ENCODE data around the gene CES2. TPM values are rescaled to one million over a fixed set of nuclear protein-coding genes. Genes with fewer than 3 reads are reported as not detected.

The CES2 gene
- total RNA-seq, 1 donor from 2014 or later = 26.7 TPM

DNA sequence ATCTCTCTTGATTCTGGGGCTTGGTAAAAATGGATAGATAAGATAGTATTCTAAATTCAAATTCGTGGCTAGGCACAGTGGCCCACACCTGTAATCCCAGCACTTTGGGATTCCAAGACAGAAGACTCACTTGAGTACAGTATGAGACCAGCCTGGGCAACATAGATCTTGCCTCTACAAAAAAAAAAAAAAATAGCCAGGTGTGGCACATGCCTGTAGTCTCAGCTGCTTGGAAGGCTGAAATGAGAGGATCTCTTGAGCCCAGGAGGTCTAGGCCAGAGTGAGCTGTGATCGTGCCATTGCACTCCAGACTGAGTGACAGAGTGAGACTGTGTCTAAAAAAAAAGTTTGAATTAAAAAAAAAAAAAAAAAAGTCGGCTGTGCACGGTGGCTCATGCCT is 45.7 kb upstream of the CES2 start:
- DNase-seq (ENCODE audit: low spot score) = no peak
- TF ChIP-seq, protein P1, sequence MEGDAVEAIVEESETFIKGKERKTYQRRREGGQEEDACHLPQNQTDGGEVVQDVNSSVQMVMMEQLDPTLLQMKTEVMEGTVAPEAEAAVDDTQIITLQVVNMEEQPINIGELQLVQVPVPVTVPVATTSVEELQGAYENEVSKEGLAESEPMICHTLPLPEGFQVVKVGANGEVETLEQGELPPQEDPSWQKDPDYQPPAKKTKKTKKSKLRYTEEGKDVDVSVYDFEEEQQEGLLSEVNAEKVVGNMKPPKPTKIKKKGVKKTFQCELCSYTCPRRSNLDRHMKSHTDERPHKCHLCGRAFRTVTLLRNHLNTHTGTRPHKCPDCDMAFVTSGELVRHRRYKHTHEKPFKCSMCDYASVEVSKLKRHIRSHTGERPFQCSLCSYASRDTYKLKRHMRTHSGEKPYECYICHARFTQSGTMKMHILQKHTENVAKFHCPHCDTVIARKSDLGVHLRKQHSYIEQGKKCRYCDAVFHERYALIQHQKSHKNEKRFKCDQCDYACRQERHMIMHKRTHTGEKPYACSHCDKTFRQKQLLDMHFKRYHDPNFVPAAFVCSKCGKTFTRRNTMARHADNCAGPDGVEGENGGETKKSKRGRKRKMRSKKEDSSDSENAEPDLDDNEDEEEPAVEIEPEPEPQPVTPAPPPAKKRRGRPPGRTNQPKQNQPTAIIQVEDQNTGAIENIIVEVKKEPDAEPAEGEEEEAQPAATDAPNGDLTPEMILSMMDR (IDR thresholded peaks at IDR 0.05; ENCODE audit: unreplicated experiment) = no peak
- peaks cover 10% of the 10 kb centered on the region for H3K4me1 Mint-ChIP-seq (ENCODE audit: unreplicated experiment)
- H3K27me3 Mint-ChIP-seq (ENCODE audit: unreplicated experiment) = peaks cover 4% of the 10 kb centered on the region
- H3K27ac Mint-ChIP-seq (ENCODE audit: unreplicated experiment) = no peak overlapping the region
- peaks cover 19% of the 10 kb centered on the region for H3K36me3 Mint-ChIP-seq (ENCODE audit: low read depth, unreplicated experiment)
- no peak overlapping the region for H3K4me3 Mint-ChIP-seq (ENCODE audit: unreplicated experiment)
- no peaks in the 10 kb centered on the region for H3K9me3 Mint-ChIP-seq (ENCODE audit: unreplicated experiment)

DNA sequence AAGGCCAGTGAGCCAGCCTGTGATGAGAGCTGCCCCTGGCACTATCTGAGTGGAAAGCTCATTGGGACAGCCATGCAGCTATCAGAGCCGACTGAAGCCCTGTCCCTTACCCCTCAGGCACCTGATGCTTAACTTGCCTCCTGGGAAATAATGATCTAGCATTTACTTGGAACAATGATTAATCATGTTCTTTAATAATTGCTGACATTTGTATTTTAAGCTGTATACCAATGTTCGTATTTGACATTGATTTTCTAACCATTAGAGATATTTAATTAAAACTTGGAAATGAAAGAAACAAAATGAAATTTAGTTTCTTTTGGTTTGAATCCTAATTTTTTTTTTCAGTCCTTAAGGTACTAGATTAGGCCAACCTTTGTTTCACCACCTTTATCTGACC is 44.5 kb upstream of the CES2 start:
- DNase-seq (ENCODE audit: low spot score) = no peak
- Mint-ChIP-seq H3K4me1 (ENCODE audit: unreplicated experiment) (peaks cover 10% of the 10 kb centered on the region), H3K9me3 (ENCODE audit: unreplicated experiment) (no peaks in the 10 kb centered on the region), H3K4me3 (ENCODE audit: unreplicated experiment) (no peak overlapping the region), H3K36me3 (ENCODE audit: low read depth, unreplicated experiment) (peaks cover 11% of the 10 kb centered on the region), H3K27me3 (ENCODE audit: unreplicated experiment) (peaks cover 9% of the 10 kb centered on the region), H3K27ac (ENCODE audit: unreplicated experiment) (no peak overlapping the region)
- TF ChIP-seq, protein P1 (IDR thresholded peaks at IDR 0.05; ENCODE audit: unreplicated experiment) = no peak

DNA sequence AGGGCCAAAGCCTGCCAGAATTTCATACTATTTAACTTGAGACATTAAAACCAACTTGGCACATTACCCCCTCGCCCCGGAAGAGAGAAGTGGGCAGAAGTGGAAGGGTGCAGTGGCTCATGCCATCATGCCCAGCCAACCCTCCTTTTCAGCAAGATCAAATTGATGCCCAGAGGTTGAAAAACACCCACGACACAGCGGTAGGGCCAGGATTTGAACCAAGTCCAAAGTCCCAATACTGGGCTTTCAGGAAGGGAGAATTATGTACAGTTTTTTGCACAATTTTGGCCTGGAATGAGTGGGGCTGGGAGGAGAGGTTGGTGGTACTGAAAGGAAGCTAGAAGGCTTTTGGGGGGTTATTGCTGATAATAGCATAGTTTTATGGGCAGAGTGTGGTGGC is 44.0 kb upstream of the CES2 start:
- H3K27me3 Mint-ChIP-seq (ENCODE audit: unreplicated experiment) = peaks cover 9% of the 10 kb centered on the region
- peaks cover 10% of the 10 kb centered on the region for H3K4me1 Mint-ChIP-seq (ENCODE audit: unreplicated experiment)
- DNase-seq (ENCODE audit: low spot score) = no peak
- H3K4me3 Mint-ChIP-seq (ENCODE audit: unreplicated experiment) = no peak overlapping the region
- H3K9me3 Mint-ChIP-seq (ENCODE audit: unreplicated experiment) = no peaks in the 10 kb centered on the region
- H3K27ac Mint-ChIP-seq (ENCODE audit: unreplicated experiment) = no peak overlapping the region
- TF ChIP-seq, protein P1 (IDR thresholded peaks at IDR 0.05; ENCODE audit: unreplicated experiment) = no peak
- peaks cover 10% of the 10 kb centered on the region for H3K36me3 Mint-ChIP-seq (ENCODE audit: low read depth, unreplicated experiment)

DNA sequence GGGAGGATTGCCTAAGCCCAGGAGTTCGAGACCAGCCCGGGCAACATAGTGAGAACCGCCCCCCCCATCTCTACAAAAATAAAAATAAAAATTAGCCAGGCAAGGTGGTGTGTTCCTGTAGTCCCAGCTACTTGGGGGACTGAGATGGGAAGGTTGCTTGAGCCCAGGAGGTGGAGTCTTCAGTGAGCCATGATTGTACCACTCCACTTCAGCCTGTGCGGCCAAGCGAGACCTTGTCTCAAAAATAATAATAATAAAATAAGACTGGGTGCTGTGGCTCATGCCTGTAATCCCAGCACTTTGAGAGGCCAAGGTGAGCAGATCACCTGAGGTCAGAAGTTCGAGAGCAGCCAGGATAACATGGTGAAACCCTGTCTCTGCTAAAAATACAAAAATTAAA is 43.5 kb upstream of the CES2 start:
- peaks cover 10% of the 10 kb centered on the region for H3K36me3 Mint-ChIP-seq (ENCODE audit: low read depth, unreplicated experiment)
- no peaks in the 10 kb centered on the region for H3K9me3 Mint-ChIP-seq (ENCODE audit: unreplicated experiment)
- H3K27me3 Mint-ChIP-seq (ENCODE audit: unreplicated experiment) = peaks cover 9% of the 10 kb centered on the region
- H3K4me3 Mint-ChIP-seq (ENCODE audit: unreplicated experiment) = no peak overlapping the region
- peaks cover 8% of the 10 kb centered on the region for H3K4me1 Mint-ChIP-seq (ENCODE audit: unreplicated experiment)
- no peak overlapping the region for H3K27ac Mint-ChIP-seq (ENCODE audit: unreplicated experiment)
- no peak for DNase-seq (ENCODE audit: low spot score)
- TF ChIP-seq, protein P1 (IDR thresholded peaks at IDR 0.05; ENCODE audit: unreplicated experiment) = no peak

DNA sequence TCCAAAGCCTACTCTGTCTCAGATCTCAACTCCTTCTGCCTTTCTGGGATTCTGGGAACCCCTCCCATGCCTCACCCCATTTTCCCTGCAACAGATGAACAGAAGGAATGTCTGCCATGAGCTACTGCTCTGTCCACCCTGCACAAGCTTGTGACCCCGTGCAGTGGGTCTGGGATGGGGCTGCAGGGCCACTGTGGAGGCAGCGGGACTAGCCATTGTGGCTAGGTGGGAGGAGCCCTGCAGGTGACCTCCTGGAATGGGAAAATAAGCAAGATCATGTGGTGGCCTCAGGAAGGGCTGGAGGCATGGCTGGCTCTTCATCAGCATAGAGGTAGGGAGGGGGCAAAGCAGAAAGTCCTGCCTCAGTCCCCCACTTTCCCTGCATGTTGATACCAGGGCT is 41.3 kb upstream of the CES2 start:
- DNase-seq (ENCODE audit: low spot score) = no peak
- H3K36me3 Mint-ChIP-seq (ENCODE audit: low read depth, unreplicated experiment) = peaks cover 4% of the 10 kb centered on the region
- H3K4me1 Mint-ChIP-seq (ENCODE audit: unreplicated experiment) = no peaks in the 10 kb centered on the region
- H3K4me3 Mint-ChIP-seq (ENCODE audit: unreplicated experiment) = no peak overlapping the region
- H3K9me3 Mint-ChIP-seq (ENCODE audit: unreplicated experiment) = no peaks in the 10 kb centered on the region
- no peak overlapping the region for H3K27ac Mint-ChIP-seq (ENCODE audit: unreplicated experiment)
- TF ChIP-seq, protein P1 (IDR thresholded peaks at IDR 0.05; ENCODE audit: unreplicated experiment) = no peak
- peaks cover 6% of the 10 kb centered on the region for H3K27me3 Mint-ChIP-seq (ENCODE audit: unreplicated experiment)

Data from endothelial cell (in vitro differentiated cells).